Measurements from ENCODE around the gene MT3.

MT3 gene

DNA sequence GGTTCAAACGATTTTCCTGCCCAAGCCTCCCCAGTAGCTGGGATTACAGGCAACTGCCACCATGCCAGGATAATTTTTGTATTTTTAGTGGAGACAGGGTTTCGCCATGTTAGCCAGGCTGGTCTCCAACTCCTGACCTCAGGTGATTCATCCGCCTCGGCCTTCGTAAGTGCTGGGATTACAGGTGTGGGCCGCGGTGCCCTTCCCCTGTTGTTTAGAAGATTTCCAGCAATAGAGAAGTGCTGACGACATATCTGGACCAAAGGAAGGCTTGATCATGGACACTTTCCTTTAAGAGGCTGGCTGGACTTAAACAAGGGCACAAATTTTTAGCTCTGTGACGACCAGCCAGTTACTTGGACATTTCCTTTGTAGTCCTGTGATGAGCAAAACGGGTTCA lies 41.9 kb downstream of the MT3 start:
- no peak for DNase-seq (ENCODE audit: low spot score)

DNA sequence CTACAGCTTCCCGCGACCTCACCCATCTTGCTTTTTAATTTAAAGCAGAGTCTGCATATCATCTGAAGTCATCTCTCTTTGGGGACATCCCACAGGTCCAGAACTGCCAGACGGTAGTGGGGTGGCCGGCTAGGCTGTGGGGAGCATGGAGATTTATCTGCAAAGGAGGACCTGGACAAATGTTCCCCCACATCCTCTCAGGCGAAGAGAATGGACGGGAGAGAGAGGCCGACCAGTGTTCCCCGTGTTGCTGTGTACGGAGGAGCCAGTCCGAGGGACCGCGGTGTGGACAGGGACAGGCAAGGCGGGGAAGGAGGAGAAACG lies 42.5 kb downstream of the MT3 start:
- DNase-seq (ENCODE audit: low spot score): no peak

DNA sequence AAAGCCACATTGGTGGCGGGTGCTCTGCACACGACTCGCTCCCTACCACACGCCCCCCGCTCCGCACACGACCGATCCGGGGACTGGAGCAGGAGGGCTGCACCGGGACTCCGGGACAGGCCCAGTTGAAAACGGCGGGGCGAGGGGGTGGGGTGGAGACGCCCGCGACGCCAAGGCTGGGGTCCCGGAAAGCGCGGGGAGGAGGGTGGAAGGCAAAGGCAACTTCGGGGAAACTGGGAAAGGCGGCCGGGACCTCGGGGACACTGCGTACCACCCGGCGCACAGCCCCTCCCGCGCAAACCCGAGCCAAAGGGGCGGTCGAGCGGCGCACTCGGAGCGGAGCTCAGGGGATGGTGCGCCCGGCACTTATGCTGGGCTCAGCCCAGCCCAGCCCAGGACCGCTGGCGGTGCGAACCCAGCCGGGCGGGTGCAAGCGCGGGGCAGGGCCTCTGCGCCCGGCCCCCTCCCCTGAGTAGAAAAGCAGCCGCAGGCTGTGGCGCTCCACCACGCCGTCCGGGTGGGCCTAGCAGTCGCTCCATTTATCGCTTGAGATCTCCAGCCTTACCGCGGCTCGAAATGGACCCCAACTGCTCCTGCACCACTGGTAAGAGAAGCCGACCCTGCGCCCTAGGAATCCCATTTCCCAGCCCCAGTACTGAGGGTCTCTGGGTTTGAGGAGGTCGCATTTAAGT lies 43.0 kb downstream of the MT3 start, which contains the start of gene MT1M:
Gene MT1M (plus strand): TSS at position 504 of the 692 bp plus-strand sequence. CDS start 73 bp downstream, at position 577.
- DNase-seq (ENCODE audit: low spot score): peak; percentile 55

DNA sequence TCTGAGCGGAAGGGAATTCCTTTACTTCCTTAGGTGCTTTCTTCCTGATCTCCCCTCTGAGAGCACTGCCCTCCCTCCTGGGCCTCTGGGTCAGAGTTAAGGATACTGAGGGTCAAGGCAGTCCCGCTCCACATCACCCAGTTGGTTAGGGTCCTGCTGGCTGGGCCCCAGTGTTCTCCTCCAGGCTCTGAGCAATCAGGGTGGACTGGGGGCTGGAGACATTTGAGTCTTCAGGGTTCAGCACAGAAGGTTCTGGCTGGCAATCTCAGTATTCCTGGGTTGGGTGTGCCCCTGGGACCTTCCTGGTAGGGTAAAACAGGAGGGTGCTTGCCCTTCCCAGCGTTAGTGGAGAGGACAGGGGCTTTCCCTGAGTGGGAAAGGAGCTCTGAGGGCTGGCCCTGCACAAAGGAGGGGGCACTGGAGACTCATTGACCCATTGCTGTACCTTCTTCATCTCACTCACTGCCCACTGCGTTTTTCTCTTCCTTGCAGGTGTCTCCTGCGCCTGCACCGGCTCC lies 43.6 kb downstream of the MT3 start:
- peak; percentile 44 for DNase-seq (ENCODE audit: low spot score)

DNA sequence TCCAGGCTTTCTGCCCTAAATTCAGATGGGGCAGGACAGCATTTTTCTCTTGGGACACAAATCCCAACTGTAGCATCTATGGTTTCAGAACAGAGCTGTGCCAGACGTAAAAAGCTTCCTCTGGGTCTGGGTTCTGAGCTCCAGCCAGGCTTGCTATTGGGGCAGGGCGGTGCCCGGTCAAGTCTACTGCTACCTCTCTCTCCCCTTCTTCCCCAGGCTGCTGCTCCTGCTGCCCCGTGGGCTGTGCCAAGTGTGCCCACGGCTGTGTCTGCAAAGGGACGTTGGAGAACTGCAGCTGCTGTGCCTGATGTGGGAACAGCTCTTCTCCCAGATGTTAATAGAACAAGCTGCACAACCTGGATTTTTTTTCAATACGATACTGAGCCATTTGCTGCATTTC lies 44.2 kb downstream of the MT3 start:
- peak; percentile 36 for DNase-seq (ENCODE audit: low spot score)

DNA sequence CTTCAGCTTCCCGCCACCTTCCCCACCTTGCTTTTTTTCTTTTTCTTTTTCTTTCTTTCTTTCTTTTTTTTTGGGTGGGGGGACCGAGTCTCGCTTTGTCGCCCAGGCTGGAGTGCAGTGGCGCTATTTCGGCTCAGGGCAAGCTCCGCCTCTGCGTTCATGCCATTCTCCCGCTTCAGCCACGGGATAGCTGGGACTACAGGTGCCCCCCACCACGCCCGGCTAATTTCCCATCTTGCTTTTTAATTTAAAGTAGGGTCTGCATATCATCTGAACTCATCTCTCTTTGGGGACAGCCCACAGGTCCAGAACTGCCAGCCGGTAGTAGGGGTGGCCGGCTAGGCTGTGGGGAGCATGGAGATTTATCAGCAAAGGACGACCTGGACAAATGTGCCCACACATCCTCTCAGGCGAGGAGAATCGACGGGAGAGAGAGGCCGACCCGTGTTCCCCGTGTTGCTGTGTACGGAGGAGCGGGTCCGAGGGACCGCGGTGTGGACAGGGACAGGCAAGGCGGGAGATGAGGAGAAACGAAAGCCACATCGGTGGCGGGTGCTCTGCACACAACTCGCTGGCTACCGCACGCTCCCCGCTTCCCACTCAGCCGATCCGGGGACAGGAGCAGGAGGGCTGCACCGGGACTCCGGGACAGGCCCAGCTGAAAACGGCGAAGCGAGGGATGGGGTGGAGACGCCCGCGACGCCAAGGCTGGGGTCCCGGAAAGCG lies 45.5 kb downstream of the MT3 start:
- no peak for DNase-seq (ENCODE audit: low spot score)

DNA sequence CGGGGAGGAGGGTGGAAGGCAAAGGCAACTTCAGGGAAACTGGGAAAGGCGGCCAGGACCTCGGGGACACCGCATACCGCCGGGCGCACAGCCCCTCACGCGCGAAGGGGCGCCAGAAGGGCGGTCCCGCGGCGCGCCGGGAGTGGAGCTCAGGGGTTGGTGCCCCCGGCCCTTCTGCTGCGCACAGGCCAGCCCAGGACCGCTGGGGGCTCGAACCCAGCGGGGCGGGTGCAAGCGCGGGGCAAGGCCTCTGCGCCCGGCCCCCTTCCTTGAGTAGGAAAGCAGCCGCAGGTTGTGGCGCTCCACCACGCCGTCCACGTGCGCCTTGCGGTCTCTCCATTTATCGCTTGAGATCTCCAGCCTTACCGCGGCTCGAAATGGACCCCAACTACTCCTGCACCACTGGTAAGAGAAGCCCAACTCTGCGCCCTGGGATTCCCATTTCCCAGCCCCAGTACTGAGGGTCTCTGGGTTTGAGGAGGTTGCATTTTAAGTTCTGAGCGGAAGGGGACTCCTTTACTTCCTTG lies 46.2 kb downstream of the MT3 start:
- DNase-seq (ENCODE audit: low spot score): no peak

DNA sequence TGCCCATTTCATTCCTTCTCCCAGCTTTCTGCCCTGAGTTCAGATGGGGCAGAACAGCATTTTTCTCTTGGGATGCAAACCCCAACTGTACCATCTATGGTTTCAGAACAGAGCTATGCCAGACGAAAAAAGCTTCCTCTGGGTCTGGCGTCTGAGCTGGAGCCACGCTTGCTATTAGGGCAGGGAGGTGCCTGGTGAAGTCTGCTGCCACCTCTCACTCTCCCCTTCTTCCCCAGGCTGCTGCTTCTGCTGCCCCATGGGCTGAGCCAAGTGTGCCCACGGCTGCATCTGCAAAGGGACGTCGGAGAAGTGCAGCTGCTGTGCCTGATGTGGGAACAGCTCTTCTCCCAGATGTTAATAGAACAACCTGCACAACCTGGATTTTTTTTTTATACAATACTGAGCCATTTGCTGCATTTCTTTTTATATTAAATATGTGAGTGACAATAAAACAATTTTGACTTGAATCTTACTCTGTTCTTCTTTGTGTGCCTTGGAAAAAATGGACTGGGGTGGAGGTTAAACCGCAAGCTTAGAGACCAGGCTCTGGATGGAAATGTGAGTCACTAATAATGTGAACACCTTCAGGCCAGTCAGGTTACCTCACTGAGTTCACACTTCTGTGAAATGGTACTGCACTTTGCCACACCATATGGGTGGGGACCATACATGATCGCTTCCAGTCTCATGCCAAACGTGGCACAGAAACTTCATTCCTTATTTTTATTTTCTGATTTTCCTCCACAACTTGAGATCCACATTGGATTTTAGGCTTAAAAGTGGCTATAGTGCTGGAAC lies 47.5 kb downstream of the MT3 start:
- no peak for DNase-seq (ENCODE audit: low spot score)

DNA sequence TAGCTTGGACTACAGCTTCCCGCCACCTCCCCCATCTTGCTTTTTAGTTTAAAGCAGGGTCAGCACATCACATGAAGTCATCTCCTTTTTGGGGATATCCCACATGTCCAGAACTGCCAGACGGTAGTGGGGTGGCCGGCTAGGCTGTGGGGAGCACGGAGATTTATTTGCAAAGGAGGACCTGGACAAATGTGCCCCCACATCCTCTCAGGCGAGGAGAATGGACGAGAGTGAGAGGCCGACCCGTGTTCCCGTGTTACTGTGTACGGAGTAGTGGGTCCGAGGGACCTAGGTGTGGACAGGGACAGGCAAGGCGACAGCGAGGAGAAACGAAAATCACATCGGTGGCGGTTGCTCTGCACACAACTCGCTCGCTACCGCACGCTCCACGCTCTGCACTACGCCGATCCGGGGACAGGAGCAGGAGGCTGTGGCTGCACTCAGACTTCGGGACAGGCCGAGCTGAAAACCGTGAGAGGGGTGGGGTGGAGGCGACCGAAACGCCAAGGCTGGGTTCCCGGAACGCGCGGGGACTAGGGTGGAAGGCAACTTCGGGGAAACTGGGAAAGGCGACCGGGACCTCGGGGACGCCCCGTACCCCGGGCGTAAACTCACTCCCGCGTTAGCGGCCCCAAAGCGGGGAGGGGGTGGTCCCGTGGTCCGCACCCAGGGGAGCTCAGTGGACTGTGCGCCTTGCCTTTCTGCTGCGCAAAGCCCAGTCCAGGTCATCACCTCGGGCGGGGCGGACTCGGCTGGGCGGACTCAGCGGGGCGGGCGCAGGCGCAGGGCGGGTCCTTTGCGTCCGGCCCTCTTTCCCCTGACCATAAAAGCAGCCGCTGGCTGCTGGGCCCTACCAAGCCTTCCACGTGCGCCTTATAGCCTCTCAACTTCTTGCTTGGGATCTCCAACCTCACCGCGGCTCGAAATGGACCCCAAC lies 48.8 kb downstream of the MT3 start, which contains the start of gene MT1A:
Gene MT1A (plus strand): TSS at position 853 of the 937 bp plus-strand sequence. CDS start 73 bp downstream, at position 926.
- peak; percentile 81 for DNase-seq (ENCODE audit: low spot score)

DNA sequence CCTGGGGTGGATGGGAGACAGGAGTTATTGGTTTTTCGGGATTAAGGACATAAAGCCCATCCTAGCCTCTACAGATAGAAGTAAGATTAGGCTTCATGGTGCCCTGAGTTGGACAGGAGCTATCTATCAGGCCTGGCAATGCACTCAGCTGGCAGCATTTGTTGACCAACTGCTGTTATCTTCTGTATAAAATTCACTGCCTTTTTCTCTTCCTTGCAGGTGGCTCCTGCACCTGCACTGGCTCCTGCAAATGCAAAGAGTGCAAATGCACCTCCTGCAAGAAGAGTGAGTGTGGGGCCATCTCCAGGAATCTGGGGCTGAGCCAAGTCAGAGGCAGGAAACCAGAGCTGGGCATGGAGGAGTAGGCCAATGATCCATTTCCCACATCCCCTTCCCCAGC lies 49.7 kb downstream of the MT3 start:
- DNase-seq (ENCODE audit: low spot score): no peak

DNA sequence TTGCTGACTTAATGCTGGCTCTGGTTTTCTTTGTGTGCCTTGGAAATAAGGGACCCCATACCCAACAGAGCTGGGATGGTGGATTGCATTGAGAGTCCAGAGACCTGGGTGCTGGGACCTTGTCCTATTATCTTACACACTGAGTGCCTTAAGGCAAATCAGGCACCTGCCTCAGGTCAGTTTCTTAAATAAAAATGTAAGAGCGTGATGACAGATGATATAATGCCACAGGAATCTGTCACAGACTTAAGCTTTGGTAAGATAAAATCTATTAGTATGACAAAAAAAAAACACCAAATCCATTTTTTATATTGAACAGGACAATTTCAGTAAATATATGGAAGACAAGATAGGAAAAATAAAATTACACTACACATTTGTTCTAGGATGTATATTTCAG lies 50.7 kb downstream of the MT3 start:
- no peak for DNase-seq (ENCODE audit: low spot score)
